Dermis blood vessel endothelial cell (primary cell): ENCODE results near the gene FGFR4. TPM values are rescaled to one million over a fixed set of nuclear protein-coding genes. Genes with fewer than 3 reads are reported as not detected.

Source experiments
- DNase-seq: peaks from one replicate; pipeline ENCODE4 v3.0.0; 2010
- total RNA-seq: library from RNA; depleted of rRNA; stranded (reverse); fragments of >200 nt; gene quantifications from 2 replicates; pipeline ENCODE4 v1.2.3, GENCODE V29; 2014

Gene FGFR4
- total RNA-seq, 1 donor from 2014 or later = 2.6 TPM

GRCh38 chr5:177103523-177104253 is 17.0 kb downstream of the FGFR4 start:
- peak; percentile 55 for DNase-seq

- no peak for DNase-seq
These were observed 19.2 kb downstream of the FGFR4 start for GRCh38 chr5:177105691-177106476.

GRCh38 chr5:177107159-177107558 is 20.4 kb downstream of the FGFR4 start:
- DNase-seq = no peak

DNA sequence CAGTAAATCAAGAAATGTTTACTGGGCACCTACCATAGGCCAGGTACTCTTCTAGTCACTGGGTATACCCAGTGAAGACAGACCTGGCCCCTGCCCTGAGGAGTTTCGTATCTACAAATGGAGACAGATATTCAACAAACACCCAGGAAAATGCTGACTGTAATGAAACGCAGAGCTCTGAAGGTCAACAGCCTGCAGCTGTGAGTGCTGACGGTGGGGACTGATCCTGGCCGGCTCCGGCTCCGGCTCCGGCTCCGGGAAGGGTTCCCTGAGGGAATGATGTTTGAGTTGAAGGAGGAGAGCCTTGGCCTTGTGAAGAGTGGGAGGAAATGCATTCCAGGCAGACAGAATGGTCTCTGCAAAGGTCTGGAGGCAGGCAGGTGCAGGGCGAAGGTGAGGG is 23.1 kb downstream of the FGFR4 start:
- DNase-seq = no peak

DNA sequence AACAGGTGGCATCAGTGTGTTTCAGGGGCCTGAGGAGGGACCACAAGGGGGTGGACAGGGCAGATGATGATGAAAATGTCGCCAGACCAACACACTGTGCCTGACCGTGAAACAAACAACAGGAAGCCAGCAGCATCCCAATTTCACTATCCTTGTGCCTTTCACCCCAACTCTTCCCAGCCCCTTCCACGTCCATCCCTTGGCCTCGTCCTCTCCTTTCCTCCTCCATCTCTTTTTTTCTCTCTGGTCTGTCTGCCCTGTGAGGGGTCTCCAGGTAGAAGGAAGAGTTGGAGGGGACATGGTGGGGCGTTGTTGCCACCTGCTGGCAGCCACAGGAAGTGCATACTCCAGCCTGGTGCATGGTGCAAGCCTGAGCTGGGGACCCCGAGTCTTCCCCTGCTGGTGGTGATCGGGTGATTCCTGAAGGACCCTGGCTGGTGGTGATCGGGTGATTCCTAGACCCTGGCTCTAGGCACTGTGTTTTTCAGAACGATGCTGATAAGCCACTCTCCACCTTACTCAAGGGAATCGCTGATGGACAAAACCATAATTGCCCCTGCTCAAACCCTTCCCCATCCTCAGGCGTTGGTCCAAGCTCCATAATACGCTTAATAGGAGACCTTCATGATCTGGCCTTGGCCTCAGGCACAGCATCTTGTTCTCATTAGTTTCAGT is 25.1 kb downstream of the FGFR4 start:
- DNase-seq = peak; percentile 79

DNA sequence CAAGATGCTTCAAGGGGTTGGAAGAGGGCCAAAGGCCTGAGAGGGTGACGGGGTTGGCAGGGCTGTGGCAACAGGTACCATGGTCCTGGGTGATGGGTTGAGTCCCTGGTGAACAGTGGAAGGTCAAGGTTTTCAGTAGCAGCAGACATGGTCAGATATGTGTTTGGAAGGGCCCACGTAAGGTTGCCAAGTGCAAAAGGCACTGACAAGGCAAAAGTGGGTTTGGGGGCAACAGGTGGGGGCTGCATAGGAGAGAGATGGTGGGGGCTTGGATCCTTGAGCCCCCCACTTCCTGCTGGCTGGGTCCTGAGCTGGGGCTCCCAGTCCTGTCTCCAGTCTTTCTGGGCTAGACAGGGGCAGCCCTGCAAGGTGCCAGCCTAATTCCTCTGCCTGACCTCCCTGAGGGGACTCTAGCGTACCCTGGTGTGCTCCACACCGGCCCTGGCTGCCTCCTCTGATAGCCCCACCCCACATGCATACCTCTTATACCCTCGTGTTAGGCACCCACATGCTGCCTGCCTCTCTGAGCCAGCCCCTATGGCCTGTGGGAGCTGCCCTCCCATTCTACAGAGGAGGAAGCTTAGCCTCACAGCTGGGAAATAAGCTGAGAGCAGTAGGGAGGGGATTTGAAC is 26.0 kb downstream of the FGFR4 start:
- DNase-seq = no peak

- peak; percentile 88 for DNase-seq
These were observed 27.1 kb downstream of the FGFR4 start for GRCh38 chr5:177113566-177114424.

DNA sequence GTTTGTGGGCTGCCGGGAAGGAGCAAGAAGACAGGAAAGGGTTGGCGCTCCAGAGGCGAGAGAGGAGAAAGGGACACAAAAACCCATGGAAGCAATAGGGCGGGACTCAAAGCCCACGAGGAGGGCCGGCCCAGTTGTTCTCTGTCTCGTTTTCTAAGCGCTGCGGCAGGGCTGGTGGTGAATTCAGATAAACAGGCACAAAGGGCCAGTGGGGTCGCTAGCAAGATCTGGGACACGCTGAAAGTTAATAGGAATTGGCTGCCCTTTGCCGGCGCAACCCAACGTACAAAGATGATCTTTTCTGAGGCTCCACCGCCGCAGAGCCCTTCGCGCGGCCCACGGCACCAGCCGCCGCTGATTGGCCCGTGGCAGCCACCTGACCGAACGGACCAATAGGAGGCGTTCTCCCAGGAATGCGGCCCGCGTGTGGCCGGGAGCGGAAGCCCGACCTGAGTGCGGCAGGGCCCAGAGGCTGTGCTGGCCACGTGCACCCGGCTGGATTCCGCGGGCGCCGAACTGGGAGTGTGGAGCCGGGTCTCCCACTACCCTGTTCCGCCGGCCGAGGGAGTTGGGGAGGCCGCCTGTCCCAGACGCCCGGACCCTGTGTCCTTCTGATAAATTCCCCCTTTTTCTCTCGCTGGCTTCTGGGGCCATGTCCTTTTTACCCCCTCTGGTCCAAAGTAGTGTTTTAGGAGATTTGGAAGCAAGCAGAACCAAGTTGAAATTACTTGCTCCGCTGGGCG is 30.1 kb downstream of the FGFR4 start:
- DNase-seq = peak; percentile 89

DNA sequence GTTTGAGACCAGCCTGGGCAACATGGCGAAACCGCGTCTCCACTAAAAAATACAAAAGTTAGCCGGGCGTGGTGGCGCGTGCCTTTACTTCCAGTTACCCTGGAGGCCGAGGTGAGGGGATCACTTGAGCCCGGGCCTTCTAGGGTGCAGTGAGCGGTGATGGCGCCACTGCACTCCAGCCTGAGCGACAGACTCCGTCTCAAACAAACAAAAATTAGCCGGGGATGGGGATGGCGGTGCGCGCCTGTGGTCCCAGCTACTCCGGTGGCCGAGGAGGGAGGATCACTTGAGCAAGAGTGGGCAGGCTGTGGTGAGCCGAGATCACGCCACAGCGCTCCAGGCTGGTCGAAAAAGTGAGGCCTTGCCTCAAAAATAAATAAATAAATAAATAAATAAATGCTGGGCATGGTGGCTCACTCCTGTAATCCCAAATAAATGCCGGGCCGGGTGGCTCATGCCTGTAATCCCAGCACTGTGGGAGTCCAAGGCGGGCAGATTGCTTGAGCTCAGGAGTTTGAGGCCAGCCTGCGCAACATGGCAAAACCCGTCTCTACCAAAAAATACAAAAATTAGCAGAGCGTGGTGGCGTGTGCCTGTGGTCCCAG is 30.8 kb downstream of the FGFR4 start:
- no peak for DNase-seq

- DNase-seq = no peak
These were observed 35.9 kb downstream of the FGFR4 start for GRCh38 chr5:177122566-177122965.

DNA sequence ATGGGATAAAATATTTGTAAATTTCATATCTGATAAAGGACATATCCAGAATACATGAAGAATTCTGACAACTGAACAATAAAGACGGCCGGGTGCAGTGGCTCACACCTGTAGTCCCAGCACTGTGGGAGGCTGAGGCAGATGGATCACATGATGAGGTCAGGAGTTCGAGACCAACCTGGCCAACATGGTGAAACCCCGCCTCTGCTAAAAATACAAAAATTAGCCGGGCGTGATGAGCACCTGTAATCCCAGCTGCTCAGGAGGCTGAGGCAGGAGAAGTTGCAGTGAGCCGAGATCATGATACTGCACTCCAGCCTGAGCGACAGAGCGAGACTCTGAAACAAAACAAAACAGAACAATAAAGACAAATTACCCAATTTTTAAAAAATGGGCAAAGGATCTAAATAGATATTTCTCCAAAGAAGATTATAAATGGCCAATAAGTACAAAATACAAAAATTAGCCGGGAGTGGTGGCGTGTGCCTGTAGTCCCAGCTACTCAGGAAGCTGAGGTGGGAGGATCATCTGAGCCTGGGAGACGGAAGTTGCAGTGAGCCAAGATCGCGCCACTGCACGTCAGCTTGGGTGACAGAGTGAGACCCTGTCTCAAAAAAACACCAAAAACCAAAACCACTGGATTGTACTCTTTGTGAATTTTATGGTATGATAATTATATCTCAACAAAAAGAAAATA is 37.2 kb downstream of the FGFR4 start:
- DNase-seq = no peak

DNA sequence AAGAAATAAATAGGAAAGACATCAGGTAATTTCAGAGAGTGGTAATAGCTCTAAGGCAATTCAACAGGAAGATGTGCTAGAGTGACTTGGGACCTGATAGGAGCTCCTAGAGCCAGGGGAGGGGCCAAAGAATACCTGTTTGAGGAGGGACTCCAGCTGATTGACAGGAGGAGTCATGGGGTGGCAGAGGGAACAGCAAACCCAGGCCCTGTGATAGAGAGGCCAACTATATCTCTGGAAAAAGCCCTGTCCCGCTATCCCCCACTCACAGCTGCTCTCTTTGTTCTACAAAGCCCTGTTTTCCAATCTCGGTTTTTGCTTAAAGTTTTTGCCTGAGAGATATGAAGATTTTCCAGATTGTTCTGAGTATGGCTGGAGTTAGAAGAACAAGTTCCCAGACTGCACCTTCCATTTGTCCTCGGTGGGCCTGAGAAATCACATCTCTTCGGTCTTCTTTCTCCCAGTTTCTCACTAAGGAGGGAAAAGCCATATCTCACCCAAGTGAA is 37.8 kb downstream of the FGFR4 start:
- DNase-seq = no peak

DNA sequence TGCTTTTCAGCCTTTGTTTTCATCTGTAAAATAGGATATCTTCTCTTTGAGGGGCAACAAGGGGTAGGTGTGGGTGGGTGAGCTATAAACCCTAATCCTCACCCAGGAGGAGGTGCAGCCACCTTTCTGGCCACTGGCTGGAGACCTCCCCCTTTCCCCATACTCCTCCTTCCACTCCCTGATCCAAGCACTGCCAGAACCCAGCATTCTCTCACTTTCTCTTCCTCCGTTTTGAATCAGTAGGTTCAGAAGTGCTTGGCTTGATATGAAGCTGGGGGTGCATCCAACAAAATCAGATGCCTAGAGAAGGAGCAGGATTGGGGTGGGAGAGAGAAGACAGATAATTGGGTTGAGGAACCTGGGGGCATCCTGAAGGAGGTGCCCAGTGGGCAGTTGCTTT is 40.1 kb downstream of the FGFR4 start:
- no peak for DNase-seq

- peak; percentile 57 for DNase-seq
These were observed 41.9 kb downstream of the FGFR4 start for GRCh38 chr5:177128551-177128981.

DNA sequence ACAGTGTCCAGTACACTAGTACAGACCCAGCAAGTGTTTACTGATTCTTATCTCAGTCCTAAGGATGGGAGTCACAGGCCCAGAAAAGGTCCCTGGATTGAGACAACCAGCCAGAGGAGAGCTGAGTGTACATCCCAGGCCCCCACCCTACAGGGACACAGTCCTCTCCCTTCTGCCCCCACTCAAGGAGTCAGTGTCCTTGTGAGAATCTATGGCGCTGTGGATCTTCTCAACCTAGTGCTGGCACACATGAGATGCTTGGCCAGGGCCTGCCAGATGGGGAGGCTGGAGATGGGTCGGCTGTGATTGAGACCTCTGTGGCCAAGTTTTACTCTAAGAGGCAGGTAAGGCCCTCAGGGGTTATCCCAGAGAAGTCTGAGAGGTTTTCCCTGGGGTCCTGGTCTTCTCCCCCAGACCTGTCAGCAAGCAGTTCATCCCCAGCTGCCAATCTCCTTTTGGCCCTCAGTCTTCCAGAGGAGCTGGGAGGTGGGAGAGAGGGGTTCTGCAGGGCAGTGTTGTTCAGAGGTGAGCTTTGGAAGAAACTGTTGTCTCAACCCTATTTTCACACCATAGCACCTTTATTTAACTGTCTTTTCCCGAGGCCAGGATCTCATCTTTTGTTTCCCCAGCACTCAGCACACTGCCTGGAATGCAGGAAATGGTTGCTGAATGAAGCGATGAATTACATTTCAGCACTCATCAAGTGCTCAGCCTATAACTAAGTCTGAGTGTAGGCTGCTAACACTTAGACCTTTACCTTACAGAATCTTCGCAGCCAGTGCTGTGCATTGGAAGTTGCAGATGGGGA is 43.7 kb downstream of the FGFR4 start:
- DNase-seq = peak; percentile 66

GRCh38 chr5:177131019-177131320 is 44.3 kb downstream of the FGFR4 start:
- DNase-seq = no peak

- DNase-seq = no peak
These were observed 44.8 kb downstream of the FGFR4 start for GRCh38 chr5:177131352-177132135.
